HepG2 (cell line): ENCODE measurements around the gene GPR42. TPM values are rescaled to one million over a fixed set of nuclear protein-coding genes. Genes with fewer than 3 reads are reported as not detected.

Experiments
- ATAC-seq: fragments of 200-7000 bp; cut with Tn5 transposase; 3 replicates; pipeline ENCODE4 v1.9.1; 2020; ENCODE audit warnings: mild to moderate bottlenecking, moderate library complexity
- BruUV-seq: library from RNA; stranded (reverse); fragments of 400-500 nt; replicated peaks from 2 replicates; lab custom pipeline; 2021; lab: Mats Ljungman, UMichigan
- CTCF ChIA-PET: fragments of 300-600 bp; formaldehyde crosslinking; extraction: SDS; loops from one replicate; lab custom pipeline; 2021; ENCODE audit warnings: low total read pairs, inconsistent platforms, low intra/inter-chr PET ratio; lab: Yijun Ruan, JAX
- POLR2A ChIA-PET: fragments of 350-600 bp; sonication (Branson Sonifier 250); formaldehyde crosslinking; loops from one replicate; lab custom pipeline; 2020; ENCODE audit warnings: antibody characterized with exemption, inconsistent platforms; lab: Yijun Ruan, JAX
- DNase-seq: peaks from one replicate; pipeline ENCODE4 v3.0.0-alpha.2; 2015; ENCODE audit warnings: low spot score
- FAIRE-seq: peaks from 3 replicates; lab custom pipeline; 2011; peaks lifted over from hg19 to GRCh38; lab: Jason Lieb, UNC
- H2AFZ ChIP-seq: one replicate; pipeline ENCODE4 v1.6.1; 2011; ENCODE audit warnings: low read length, inconsistent platforms
- H3K27ac ChIP-seq: fragments of 300-600 bp; 3 replicates; pipeline ENCODE4 v1.8.0; 2011; ENCODE audit warnings: mixed run types, mild to moderate bottlenecking, mixed read lengths, low read length, inconsistent platforms; ENCODE audit not compliant: insufficient read depth; ENCODE audit errors: extremely low read length
- H3K27me3 ChIP-seq, 2 experiments: fragments of 200-600 bp in 1 of 2; 2 replicates in 1 of 2; 3 replicates in 1 of 2; pipeline versions ENCODE4 v1.6.0 to v1.8.0; 2011; ENCODE audit warnings: low read length in 2 of 2, mild to moderate bottlenecking in 2 of 2, moderate library complexity in 2 of 2, inconsistent platforms in 1 of 2; ENCODE audit not compliant: insufficient read depth in 2 of 2, control insufficient read depth in 1 of 2
- H3K36me3 ChIP-seq, 2 experiments: fragments of 200-600 bp in 1 of 2; replicated peaks in 1 of 2; 2 replicates in 1 of 2; 3 replicates in 1 of 2; pipeline versions ENCODE4 v1.5.1 to v1.8.0; 2011; ENCODE audit warnings: low read length in 2 of 2, inconsistent platforms in 1 of 2; ENCODE audit not compliant: insufficient read depth in 2 of 2, control insufficient read depth in 1 of 2
- H3K4me1 ChIP-seq: 2 replicates; pipeline ENCODE4 v1.5.1; 2012; ENCODE audit warnings: low read length, inconsistent platforms; ENCODE audit not compliant: insufficient read depth
- H3K4me2 ChIP-seq: 2 replicates; pipeline ENCODE4 v1.6.0; 2011; ENCODE audit warnings: low read depth, low read length, inconsistent platforms
- H3K4me3 ChIP-seq, 3 experiments: fragments of 200-600 bp in 1 of 3; sonication (generic), shearing (Covaris generic) in 1 of 3; replicated peaks in 1 of 3; 2 replicates each; pipeline ENCODE4 v1.5.1; 2011 to 2016; ENCODE audit warnings: low read length in 3 of 3, inconsistent platforms in 2 of 3, low read depth in 2 of 3, mild to moderate bottlenecking in 2 of 3, control low read depth in 1 of 3, mixed read lengths in 1 of 3; ENCODE audit not compliant: insufficient read depth in 1 of 3
- H3K79me2 ChIP-seq: one replicate; pipeline ENCODE4 v1.6.1; 2011; ENCODE audit warnings: low read length, inconsistent platforms; ENCODE audit not compliant: insufficient read depth
- H3K9ac ChIP-seq: 2 replicates; pipeline ENCODE4 v1.6.0; 2011; ENCODE audit warnings: mild to moderate bottlenecking, low read depth, low read length, inconsistent platforms; ENCODE audit not compliant: insufficient read depth
- H3K9me3 ChIP-seq: 2 replicates; pipeline ENCODE4 v1.5.1; 2012; ENCODE audit warnings: mild to moderate bottlenecking, low read length
- H4K20me1 ChIP-seq: 2 replicates; pipeline ENCODE4 v1.6.0; 2011; ENCODE audit warnings: inconsistent platforms, mild to moderate bottlenecking, low read length, moderate library complexity; ENCODE audit not compliant: insufficient read depth
- TFAP4 ChIP-seq: sonication (generic); IDR thresholded peaks from 2 replicates; pipeline ENCODE4 v1.6.1; 2016; ENCODE audit warnings: low read depth, borderline replicate concordance
- ZBED4 ChIP-seq: sonication (generic); formaldehyde crosslinking; IDR thresholded peaks from 2 replicates; pipeline ENCODE4 v1.4.0; 2020; ENCODE audit warnings: missing genetic modification reagents, borderline replicate concordance
- WGBS: methylation state at CpG from one replicate; pipeline ENCODE4 v1.1.6; 2017; ENCODE audit warnings: low lambda C conversion rate; 5-methylcytosine and 5-hydroxymethylcytosine counted together
- in situ Hi-C: cut with HindIII; loops from 2 replicates; pipeline ENCODE4 v1.10.0; 2017; ENCODE audit warnings: low pct_unique_long_range_greater_than_20kb; ENCODE audit not compliant: extremely low pct_ligation_motif_present
- intact Hi-C: fragments of 100-400 bp; cut with micrococcal nuclease; formaldehyde crosslinking; loops from one replicate; pipeline ENCODE4 v1.10.0; 2022; ENCODE audit not compliant: unreplicated experiment
- polyA plus RNA-seq, 8 experiments: library from polyadenylated mRNA; depleted of rRNA in 3 of 8; stranded (reverse) in 7 of 8; unstranded in 1 of 8; fragments of >200 nt; fragmentation: Illumina TruSeq in 4 of 8; extraction: Trizol in 4 of 8; gene quantifications; 2 replicates each; pipeline versions ENCODE4 v1.2.1 to v1.2.3, GENCODE V29; 2011 to 2016; ENCODE audit warnings: low read depth in 4 of 8, missing spikeins in 1 of 8, mixed read lengths in 1 of 8; ENCODE audit not compliant: insufficient read depth in 1 of 8
- total RNA-seq, 5 experiments: library from RNA; depleted of rRNA; stranded (reverse); fragments of >200 nt; fragmentation: Illumina TruSeq; extraction: Trizol; gene quantifications; 2 replicates each; pipeline ENCODE4 v1.2.3, GENCODE V29; 2016; ENCODE audit warnings: low read depth in 1 of 5

GPR42 gene
- total and polyA plus RNA-seq, 2 of the 13 experiments (the other 11 are each of a cell fraction or from before 2014, with no cell fraction given), result not detected

- no peak for TF ChIP-seq ZBED4 (CRISPR knock-in tag)
- TF ChIP-seq, all 625 proteins: peak for 0
Measured at GRCh38 chr19:35363711-35364425, 7.0 kb upstream of the GPR42 start (continued).

GRCh38 chr19:35365303-35365702 is 5.6 kb upstream of the GPR42 start:
- Histone ChIP-seq H3K79me2 (no peaks in the 10 kb centered on the region), H2AFZ (no peak overlapping the region), H3K27me3 (peaks cover 8 to 29% of the 10 kb centered on the region in 2 experiments; a peak in 4 of 5 replicates), H3K36me3 (no peaks in the 10 kb centered on the region), H4K20me1 (no peaks in the 10 kb centered on the region), H3K4me3 (no peak overlapping the region), H3K9ac (no peak overlapping the region), H3K4me2 (no peak overlapping the region), H3K27ac (no peak overlapping the region), H3K9me3 (no peaks in the 10 kb centered on the region), H3K4me1 (no peaks in the 10 kb centered on the region)
- intact Hi-C loops (no loop called here), in situ Hi-C loops (no loop called here)
- BruUV-seq, result no TSS peak
- CTCF ChIA-PET, result no interaction called here
- ATAC-seq, result no peak
- no peak for TF ChIP-seq TFAP4
- POLR2A ChIA-PET, result no interaction called here
- FAIRE-seq, result no peak
- 69% methylated on average over 2 of the region's 4 CpGs for WGBS
- DNase-seq, result no peak
